Breast epithelium (tissue), 4 donors: Measurements from ENCODE around the gene PLCB4. TPM values are rescaled to one million over a fixed set of nuclear protein-coding genes. Genes with fewer than 3 reads are reported as not detected.

Experiments used
- DNase-seq, 2 donors: peaks; one replicate each; pipeline ENCODE4 v3.0.0-alpha.2; 2019; ENCODE audit warnings: low spot score in 2 of 2
- H3K27ac ChIP-seq, 2 donors: fragments of 200-600 bp; sonication (generic) in 1 of 2; one replicate each; pipeline ENCODE4 v1.5.1; 2016 to 2019; ENCODE audit warnings: mild to moderate bottlenecking in 1 of 2
- H3K27me3 ChIP-seq, 2 donors: fragments of 200-600 bp; sonication (generic) in 1 of 2; one replicate each; pipeline versions ENCODE4 v1.5.1 to v1.6.0; 2017 to 2019; ENCODE audit warnings: control low read depth in 1 of 2, mild to moderate bottlenecking in 1 of 2
- H3K36me3 ChIP-seq: fragments of 200-600 bp; one replicate; pipeline ENCODE4 v1.5.1; 2019
- H3K4me1 ChIP-seq, 2 donors: fragments of 200-600 bp; sonication (generic); one replicate each; pipeline ENCODE4 v1.5.1; 2016 to 2019; ENCODE audit warnings: control low read depth in 1 of 2
- H3K4me3 ChIP-seq, 3 donors: fragments of 200-600 bp; sonication (generic); 1 replicate in 2 of 3; 2 replicates in 1 of 3; pipeline ENCODE4 v1.5.1; 2016 to 2019; ENCODE audit warnings: mild to moderate bottlenecking in 3 of 3, moderate library complexity in 2 of 3
- H3K9me3 ChIP-seq, 2 donors: fragments of 200-600 bp; sonication (generic) in 1 of 2; one replicate each; pipeline ENCODE4 v1.5.1; 2016 to 2019; ENCODE audit warnings: control low read depth in 1 of 2
- POLR2A ChIP-seq: fragments of 450-650 bp; IDR thresholded peaks from one replicate; pipeline ENCODE4 v1.6.1; 2016; ENCODE audit warnings: antibody characterized with exemption, mild to moderate bottlenecking, moderate library complexity
- POLR2AphosphoS5 ChIP-seq, 3 donors: sonication (generic); formaldehyde crosslinking; IDR thresholded peaks; one replicate each; pipeline ENCODE4 v1.6.1; 2017; ENCODE audit warnings: antibody characterized with exemption in 3 of 3
- intact Hi-C: fragments of 100-400 bp; cut with DNase I; formaldehyde crosslinking; loops from one replicate; pipeline ENCODE4 v1.15.1; 2023; ENCODE audit warnings: low total_unique reads
- total RNA-seq, 3 donors: library from RNA; depleted of rRNA; stranded (reverse); fragments of >200 nt; gene quantifications; one replicate each; pipeline ENCODE4 v1.1.0, GENCODE V29; 2016
- TF ChIP-seq, protein P1 (sequence below), 3 donors: fragments of 450-650 bp; IDR thresholded peaks; one replicate each; pipeline ENCODE4 v1.5.1; 2016 to 2017; ENCODE audit warnings: antibody characterized with exemption in 3 of 3, mild to moderate bottlenecking in 3 of 3, moderate library complexity in 3 of 3

PLCB4 gene
- total RNA-seq, 3 donors from 2014 or later = 9.4 to 17.7 (median 13.0) TPM

- Histone ChIP-seq H3K4me1 (no peaks in the 10 kb centered on the region), H3K4me3 (no peak overlapping the region)
- TF ChIP-seq, protein P1, sequence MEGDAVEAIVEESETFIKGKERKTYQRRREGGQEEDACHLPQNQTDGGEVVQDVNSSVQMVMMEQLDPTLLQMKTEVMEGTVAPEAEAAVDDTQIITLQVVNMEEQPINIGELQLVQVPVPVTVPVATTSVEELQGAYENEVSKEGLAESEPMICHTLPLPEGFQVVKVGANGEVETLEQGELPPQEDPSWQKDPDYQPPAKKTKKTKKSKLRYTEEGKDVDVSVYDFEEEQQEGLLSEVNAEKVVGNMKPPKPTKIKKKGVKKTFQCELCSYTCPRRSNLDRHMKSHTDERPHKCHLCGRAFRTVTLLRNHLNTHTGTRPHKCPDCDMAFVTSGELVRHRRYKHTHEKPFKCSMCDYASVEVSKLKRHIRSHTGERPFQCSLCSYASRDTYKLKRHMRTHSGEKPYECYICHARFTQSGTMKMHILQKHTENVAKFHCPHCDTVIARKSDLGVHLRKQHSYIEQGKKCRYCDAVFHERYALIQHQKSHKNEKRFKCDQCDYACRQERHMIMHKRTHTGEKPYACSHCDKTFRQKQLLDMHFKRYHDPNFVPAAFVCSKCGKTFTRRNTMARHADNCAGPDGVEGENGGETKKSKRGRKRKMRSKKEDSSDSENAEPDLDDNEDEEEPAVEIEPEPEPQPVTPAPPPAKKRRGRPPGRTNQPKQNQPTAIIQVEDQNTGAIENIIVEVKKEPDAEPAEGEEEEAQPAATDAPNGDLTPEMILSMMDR (IDR thresholded peaks at IDR 0.05) = no peak
- no peak for TF ChIP-seq POLR2A
- no peak for TF ChIP-seq POLR2AphosphoS5 (IDR thresholded peaks at IDR 0.05)
These were observed 438.8 kb downstream of the PLCB4 start for GRCh38 chr20:9507544-9508239.

GRCh38 chr20:9508240-9508661, 439.4 kb downstream of the PLCB4 start:
- DNase-seq = no peak
- Histone ChIP-seq H3K9me3 (no peaks in the 10 kb centered on the region), H3K4me1 (no peaks in the 10 kb centered on the region), H3K36me3 (no peaks in the 10 kb centered on the region), H3K27me3 (peaks cover 0 to 41% of the 10 kb centered on the region in 2 donors), H3K27ac (no peak overlapping the region), H3K4me3 (no peak overlapping the region)
- TF ChIP-seq POLR2AphosphoS5 (IDR thresholded peaks at IDR 0.05) = no peak
- intact Hi-C loops = no loop called here

More at GRCh38 chr20:9507544-9508239, 438.8 kb downstream of the PLCB4 start:
- intact Hi-C loops = no loop called here
- no peaks in the 10 kb centered on the region for H3K36me3 ChIP-seq
- H3K27ac ChIP-seq = no peak overlapping the region
- H3K9me3 ChIP-seq = no peaks in the 10 kb centered on the region
- H3K27me3 ChIP-seq = peaks cover 0 to 41% of the 10 kb centered on the region in 2 donors
- no peak for DNase-seq

GRCh38 chr20:9508696-9509178, 439.9 kb downstream of the PLCB4 start:
- Histone ChIP-seq H3K4me1 (no peaks in the 10 kb centered on the region), H3K36me3 (no peaks in the 10 kb centered on the region), H3K9me3 (no peaks in the 10 kb centered on the region), H3K27me3 (peaks cover 0 to 41% of the 10 kb centered on the region in 2 donors), H3K4me3 (no peak overlapping the region), H3K27ac (no peak overlapping the region)
- intact Hi-C loops = no loop called here
- TF ChIP-seq POLR2A (no peak), POLR2AphosphoS5 (IDR thresholded peaks at IDR 0.05) (no peak)
- TF ChIP-seq, protein P1 (IDR thresholded peaks at IDR 0.05) = no peak
- no peak for DNase-seq

DNA sequence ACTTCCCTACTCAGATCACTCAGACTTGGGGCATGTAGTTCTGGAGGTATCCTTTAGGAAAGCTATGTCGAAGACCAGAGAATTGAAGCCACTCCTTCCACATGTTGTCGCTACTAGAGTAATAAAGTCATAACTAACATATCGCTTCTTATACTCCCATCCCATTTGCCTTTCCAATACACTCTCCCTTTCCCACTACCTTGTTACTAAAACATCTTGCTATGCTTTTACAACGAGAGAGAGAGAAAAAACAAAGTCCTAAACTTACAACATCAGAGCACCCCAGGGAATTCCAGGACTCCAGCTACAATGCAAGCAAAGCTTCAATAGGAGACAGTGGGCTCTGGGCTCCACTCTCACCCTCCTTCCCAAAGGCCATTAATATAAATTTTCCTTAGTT, 440.4 kb downstream of the PLCB4 start:
- H3K27ac ChIP-seq = no peak overlapping the region
- H3K27me3 ChIP-seq = peaks cover 0 to 41% of the 10 kb centered on the region in 2 donors
- TF ChIP-seq POLR2AphosphoS5 (IDR thresholded peaks at IDR 0.05) (no peak), POLR2A (no peak)
- TF ChIP-seq, protein P1 (IDR thresholded peaks at IDR 0.05) = no peak
- no peak for DNase-seq
- intact Hi-C loops = no loop called here
- no peak overlapping the region for H3K4me3 ChIP-seq
- no peaks in the 10 kb centered on the region for H3K36me3 ChIP-seq
- H3K4me1 ChIP-seq = no peaks in the 10 kb centered on the region
- H3K9me3 ChIP-seq = no peaks in the 10 kb centered on the region

DNA sequence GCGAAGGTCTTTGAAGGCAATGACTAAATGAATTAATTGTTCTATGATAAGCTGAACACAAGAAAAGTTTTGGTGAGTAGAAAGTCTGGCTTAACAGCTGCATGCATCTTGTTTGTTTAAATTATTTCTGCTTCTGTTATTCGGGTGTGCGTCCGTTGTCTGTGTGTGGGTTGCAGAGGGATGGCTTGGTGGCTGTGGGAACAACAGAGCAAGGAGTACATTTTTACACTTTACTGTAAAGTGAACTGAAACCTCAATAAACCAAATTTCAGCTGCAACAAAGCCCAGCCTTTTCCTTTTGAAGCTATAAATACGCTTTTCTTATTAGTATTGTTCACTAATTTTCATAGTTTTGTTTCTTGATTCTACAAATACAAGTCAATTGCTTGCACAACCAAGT, 442.0 kb downstream of the PLCB4 start:
- Histone ChIP-seq H3K27me3 (peaks cover 0 to 52% of the 10 kb centered on the region in 2 donors), H3K9me3 (no peaks in the 10 kb centered on the region), H3K4me1 (no peaks in the 10 kb centered on the region), H3K36me3 (no peaks in the 10 kb centered on the region), H3K4me3 (no peak overlapping the region), H3K27ac (no peak overlapping the region)
- TF ChIP-seq POLR2AphosphoS5 (IDR thresholded peaks at IDR 0.05) (no peak), POLR2A (no peak)
- TF ChIP-seq, protein P1 (IDR thresholded peaks at IDR 0.05) = no peak
- intact Hi-C loops = no loop called here
- no peak for DNase-seq
